ENCODE measurements around the gene ADAMTS6.
"Not testable (repeated sequence)": the region's sequence is repeated elsewhere in the genome, so short reads cannot be mapped to it uniquely, and the experiment has no call there.

The ADAMTS6 gene

DNA sequence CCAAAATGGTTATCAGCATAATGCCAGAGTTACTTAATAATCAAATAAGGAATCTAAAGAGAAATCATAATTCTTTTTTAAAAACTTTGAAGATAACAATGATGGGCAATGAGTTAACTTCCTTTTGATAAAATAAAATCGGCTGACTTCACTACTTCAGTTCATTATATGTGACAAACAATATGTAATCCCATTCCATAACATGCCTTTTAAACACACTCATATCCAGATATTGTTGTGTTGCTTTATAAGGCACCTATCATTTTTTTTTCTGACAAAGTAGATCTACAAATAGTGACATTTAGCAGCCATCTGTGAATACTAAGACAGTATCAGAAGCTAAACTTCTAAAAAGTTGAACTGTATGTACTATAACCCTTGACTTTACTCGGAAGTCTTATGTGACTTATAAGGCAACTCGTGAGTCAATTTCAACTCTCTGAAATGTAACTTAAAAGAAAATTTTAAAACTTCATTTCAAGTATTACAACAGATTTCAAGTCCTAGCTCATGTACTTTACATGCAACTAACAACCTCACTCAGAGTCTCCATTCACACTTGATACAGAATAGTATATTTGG, 7.5 kb downstream of the ADAMTS6 start:
- DNase-seq: no peak

DNA sequence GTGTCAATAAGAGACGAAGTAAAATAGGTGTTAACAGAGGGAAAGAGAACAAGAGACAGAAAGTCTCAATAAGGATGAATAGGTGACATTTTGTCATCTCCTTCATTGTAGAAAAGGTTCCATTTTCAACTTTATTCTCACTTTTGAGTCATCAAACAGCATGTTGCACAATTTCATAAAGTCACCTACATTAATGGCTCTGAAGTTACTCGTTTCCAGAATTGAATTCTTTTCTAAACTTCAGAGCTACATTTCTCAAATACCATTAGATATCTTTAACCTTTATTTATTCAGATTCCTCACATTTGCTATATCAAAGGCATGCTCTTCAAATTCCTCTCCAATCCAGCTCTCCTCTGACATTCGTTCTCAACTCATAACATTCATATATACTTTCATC, 13.1 kb downstream of the ADAMTS6 start:
- no peak for DNase-seq

DNA sequence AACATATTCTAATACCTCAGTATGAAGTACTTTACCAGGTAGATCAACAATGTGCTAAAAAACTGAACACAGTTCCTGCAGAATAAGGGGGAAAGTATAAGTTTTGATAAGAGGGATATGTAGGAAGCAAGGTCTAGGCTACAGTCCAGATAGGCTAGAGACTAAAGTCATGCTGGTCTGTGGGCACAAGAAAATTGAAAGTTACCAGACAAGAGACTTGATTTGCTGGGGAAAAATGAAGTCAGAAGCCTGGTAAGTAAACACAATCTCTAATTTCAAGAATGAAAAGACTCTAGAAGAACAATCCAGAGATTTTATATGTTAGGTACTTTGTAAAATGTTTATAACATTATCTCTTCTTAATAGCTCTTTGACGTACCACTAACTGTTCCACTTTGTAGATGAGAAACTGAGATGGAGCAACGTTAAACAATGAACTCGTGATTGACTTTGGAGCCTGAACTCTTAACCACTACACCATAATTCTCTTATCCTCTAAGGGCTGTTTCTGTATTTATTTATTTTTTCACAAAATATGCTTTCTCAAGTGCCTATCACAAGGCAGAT, 19.5 kb downstream of the ADAMTS6 start:
- no peak for DNase-seq

DNA sequence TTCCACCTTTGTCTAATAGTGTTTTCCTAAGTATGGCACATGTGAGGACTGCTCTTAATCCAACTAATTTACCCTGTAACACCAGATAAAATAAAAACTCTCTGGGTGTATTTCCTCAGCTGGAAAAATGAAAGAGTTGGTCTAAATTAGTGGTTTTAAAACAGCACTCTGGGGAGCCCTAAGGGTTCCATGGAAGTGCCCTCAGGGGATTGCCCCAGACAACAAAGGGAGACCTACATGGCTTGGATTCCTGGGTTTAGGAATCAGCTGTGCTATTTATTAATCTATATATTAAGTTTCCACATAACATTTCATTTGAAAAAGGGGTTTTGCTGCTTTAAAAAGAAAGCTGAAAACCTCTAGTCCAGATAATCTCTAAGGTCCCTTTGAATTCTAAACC, 20.2 kb downstream of the ADAMTS6 start:
- no peak for DNase-seq

DNA sequence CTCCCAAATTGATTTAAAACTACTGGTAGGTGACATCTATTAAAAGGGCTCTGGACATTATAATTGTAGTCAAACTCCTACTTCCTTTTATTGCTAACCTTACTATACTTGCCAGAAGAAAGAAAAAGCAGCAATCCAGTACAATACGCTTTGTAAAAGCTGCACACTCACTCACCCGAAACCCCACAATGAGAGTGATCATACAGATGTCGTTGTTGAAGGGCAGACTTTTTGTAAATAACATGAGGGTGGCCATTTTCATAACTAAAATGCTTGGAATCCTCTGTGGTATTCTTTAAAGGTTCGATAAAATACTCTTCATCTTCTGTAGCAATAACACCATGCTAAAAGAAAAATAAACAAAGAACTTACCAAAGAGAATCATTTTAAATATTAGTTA, 21.7 kb downstream of the ADAMTS6 start:
- DNase-seq: no peak

DNA sequence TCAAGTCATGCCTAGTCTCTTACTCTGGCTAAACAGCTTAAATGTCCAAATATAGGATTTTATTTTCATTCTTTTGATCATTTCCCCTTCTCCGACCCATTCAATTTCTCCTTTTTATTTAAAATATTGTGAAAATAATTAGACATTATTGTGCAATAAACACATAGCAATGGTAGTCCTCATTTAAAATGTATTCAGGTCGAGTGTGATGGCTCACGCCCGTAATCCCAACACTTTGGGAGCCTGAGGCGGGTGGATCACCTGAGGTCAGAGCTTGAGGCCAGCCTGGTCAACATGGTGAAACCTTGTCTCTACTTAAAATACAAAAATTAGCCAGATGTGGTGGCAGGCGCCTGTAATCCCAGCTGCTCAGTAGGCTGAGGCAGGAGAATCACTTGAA, 26.7 kb downstream of the ADAMTS6 start:
- DNase-seq: no peak

DNA sequence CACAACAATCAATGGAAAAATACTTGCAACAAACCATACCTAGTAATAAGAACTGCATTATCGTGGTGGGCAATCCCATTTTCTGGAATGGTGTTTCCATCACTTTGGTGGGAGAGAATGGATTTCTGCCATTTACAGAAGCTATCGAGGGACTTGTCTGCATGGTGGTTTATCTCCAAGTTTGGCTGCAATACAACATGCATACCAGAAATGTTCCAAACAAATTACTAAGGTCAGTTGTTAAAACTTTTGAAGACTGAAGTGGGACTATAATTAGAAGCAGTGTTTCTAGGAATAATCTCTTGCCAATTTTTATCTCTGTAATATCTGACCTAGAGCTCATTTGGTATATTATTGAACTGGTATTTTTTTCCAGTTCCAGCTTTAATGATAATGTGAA, 30.3 kb downstream of the ADAMTS6 start:
- no peak for DNase-seq

DNA sequence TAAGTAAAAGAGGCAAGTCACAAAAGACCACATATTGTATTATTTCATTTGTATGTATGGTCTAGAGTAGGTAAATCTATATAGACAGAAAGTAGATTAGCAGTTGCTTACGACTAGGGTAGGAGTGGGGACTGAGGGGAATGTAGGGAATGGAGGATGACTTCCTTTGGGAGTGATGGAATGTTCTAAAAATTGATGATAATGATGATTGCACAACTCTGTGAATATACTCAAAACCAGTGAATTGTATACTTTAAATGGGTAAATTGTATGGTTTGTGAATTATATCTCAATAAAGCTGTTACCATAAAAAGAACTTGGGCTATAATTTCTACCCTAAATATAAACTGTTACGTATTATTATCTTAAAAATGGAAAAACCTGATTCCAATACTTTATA, 35.0 kb downstream of the ADAMTS6 start:
- DNase-seq: no peak

DNA sequence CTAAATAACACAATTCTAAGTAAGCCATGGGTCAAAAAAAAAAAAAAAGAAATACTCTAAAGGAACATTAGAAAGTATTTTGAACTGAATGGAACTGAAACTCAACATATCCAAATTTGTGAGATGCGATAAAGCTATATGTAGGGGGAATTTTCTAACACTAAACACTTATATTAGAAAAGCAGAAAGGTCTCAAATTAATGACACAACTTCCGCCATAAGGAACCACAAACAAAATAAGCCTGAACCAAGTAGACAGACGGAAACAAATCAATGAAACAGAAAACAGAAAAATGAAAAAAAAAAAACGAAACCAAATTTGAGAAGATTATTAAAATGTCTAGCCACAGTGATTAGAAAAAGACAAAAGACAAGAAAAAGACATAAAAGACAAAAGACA, 39.9 kb downstream of the ADAMTS6 start:
- no peak for DNase-seq

DNA sequence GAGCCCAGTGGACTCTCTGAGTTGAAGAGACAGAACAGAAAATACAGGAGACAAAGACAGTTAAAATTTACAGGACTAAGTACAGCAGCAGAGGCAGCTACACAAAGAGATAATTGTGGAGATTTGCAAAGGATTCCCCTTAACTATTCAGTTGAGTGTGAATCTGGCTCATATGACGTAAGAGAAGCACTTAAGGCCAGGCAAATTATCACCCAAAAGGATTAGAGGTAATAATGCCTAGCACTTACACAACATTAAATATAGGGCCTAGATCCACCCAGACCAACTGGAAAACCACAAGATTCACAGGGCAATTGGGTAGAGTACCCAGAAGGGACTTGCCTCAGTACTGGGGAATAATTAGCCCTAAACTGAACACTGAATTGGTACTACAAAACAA, 41.3 kb downstream of the ADAMTS6 start:
- DNase-seq: no peak

DNA sequence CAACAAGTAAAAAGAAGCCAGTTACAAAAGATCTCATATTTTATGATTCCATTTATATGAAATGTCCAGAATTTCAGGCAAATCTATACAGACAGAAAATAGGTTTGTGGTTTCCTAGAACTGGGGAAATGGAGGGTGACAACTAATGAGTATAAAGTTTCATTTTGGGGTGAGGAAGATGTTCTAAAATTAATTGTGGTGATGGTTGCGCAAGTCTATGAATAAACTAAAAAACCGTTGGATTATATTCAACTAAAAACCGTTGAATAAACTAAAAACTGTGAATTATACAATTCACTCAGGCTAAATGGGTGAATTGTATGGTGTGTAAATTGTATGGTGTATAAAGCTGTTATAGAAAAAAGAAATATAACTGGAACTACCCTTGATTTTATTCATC, 47.6 kb downstream of the ADAMTS6 start:
- no peak for DNase-seq

DNA sequence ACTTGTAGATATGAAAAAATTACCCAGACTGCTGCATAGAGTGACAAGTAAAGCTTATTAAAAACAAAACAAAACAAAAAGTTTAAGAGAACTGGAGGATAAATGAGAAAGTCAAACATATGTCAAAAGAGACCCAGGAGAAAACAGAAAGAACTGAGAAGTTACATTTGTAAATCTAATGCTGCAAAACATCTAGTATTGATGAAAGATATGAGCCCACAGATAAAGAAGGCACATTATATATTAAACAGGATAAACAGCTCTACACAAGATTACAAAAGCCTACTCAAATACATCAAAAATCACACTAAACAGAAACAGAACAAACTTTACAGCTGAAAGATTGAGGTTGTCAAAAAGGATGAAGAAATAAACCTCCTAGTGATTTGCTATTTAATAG, 55.1 kb downstream of the ADAMTS6 start:
- DNase-seq: no peak

DNA sequence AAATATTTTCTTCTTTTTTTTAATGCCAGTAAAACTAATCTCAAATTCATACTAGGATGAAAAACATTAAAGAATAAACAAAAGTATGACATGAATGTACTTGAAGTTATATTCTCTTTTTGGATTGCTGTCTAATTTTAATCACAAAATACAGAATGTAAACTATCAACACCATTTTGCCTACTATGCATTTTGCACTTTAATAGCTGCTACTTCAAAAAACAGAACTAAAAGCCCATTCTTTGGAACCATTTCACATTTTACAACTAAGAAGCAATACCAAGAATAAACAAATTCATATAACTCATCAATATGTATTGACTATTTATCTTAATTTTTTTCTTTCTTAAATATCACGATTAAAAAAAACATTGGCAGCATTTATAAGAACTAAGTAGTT, 58.1 kb downstream of the ADAMTS6 start:
- DNase-seq: no peak

DNA sequence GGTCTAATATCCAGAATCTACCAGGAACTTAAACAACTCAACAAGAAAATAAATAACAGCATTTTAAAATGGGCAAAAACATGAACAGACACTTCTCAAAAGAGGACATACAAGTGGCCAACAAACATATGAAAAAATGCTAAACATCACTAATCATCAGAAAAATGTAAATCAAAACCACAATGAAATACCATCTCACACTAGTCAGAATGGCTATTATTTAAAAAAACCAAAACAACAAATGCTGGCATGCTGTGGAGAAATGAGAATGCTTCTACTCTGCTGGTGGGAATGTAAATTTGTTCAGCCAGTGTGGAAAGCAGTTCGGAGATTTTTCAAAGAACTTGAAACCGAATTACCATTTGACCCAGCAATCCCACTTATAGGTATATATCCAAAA, 63.1 kb downstream of the ADAMTS6 start:
- no peak for DNase-seq

DNA sequence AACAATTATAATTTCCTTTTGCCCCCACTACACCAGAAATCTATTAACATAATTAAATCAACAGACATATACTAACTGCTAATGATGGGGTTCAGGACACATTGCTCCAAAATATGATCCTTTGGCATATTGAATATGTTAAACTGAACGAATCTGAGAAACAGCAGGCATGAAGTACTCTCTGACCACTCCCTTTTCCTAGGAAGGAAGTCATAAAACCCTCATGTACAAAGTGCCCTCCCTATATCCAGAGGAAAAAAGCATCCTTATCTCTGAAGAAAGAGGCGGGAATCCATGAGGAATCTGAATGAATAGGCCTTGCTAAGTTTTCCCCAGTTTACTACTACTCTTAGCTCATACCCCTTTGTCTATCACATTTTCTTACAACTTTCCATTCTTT, 67.9 kb downstream of the ADAMTS6 start:
- no peak for DNase-seq

DNA sequence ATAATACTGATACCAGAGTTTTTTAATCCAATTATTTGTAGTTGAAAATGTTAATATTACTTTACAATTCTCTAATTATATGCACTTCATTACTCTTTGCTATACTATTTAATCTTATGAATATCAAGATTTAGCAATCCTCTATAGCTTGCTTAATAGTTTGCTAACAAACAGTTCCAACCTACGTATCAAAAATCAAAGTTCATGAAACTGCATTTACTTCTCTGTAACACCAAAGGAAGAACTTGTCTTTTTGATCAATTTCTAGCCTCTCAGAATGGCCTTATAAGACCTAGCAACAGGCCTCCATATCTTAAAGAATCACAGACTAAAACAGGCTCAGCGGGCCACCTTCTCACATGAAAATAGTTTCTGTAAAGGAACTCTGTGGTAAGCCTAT, 68.9 kb downstream of the ADAMTS6 start:
- DNase-seq: no peak

DNA sequence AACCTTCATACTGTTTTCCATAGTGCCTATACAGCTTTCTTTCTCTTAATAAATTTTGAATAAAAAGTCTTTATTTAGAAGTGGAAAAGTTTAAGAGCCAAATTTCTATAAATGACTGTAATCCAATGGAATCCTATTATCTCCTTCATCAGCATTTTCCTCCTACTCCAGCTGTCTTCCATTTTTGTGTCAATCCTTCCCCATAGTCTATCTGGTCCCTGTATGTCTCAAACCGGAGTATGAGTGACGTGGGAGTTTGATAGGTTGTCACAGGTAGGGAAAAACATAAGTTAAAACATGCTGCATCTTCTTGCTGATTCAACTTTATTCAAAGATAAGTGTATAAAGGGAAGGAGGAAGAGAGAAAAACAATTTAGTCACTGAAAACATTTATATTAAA, 70.4 kb downstream of the ADAMTS6 start:
- DNase-seq: no peak

DNA sequence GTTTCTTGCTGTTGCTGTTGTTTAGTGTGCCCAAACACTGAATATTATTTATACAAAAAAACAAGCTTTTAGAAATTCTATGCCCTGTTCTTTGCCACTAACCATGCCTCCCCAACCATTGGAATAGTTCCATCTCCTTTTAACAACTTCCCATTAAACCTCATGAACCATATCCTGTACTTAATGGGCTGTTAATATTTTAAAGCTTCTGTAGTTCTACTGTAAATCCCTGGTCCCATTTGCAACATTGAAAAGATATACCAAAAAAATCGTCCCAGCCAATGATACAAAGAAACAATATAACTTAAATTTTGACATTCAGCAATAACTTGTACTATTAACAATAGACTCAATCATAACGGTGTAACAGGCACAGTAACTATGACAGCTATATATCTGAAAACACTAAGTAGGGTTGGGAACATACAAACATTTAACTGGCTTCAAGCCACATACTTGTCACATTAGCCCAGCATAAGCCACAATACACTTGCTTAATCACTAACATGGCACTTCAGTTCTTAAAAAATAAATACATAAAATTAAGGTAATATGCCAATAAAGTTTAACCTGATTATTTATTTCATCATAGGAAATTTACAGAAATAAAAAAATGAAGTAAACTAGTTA, 86.1 kb downstream of the ADAMTS6 start:
- no peak for DNase-seq

DNA sequence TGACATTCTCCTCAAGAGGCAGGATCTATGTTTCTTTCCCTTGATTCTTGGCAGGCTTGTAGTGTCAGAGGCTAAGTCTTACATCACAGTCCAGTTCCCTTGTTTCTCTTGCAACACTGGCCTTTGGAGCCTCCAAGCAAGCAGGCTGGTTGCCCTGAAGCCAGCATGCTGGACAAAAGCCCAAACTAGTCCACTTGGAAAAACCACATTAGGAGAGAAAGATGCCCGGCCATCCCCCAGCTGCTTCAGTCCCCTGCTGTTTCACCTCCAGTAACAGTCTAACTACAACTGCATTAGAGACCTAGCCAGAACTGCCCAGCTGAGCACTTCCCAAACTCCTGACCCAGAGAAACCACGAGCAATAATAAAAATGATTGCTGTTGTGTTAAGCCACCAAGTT, 87.6 kb downstream of the ADAMTS6 start:
- no peak for DNase-seq

DNA sequence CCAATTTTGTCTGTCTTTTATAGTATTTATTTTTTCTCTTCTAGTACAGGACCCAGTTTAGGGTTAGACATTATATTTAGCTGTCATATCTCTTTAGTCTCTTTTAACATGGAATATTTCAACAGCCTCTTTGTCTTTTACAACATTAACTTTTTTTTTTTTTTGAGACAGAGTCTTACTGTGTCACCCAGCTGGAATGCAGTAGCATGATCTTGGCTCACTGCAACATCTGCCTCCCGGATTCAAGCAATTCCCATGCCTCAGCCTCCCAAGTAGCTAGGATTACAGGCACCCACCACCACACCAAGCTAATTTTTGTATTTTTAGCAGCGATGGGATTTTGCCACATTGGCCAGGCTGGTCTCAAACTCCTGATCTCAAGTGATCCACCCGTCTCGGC, 90.1 kb downstream of the ADAMTS6 start:
- no peak for DNase-seq

DNA sequence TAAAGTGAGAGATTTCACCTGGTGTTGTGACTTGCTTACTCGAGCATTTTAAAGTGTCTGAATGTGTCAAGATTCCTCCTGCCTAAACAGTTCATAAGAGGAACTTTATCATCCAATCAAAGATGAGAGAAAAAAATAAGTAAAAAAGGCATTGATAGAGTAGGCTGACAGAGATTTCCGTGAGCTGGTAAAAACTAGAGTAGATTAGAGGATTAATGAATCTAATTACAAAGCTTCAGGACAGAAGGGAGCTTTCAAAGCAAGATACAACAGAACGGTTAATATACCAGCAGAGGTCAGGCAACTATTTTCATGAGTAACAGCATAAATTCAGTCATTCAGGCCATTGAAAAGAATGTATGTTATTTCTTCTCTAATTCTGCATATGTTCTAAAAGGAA, 91.5 kb downstream of the ADAMTS6 start:
- no peak for DNase-seq

DNA sequence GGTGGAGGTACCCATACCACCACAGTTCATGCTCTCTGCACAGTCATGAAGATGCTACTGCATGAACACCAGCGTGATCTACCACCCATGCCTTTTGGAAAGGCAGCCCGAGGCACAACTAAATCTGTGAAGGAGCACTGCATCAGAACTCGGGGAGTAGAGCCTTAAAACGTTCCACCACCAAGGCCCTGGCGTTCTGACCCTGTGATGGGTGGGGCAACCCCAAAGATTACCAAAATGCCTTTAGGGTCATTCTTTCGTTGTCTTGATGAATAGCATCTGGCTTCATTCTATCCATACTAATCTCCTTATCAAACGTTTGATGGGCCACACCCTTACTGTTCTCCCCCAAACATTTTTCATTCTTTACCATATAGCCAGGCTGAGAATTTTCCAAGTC, 97.9 kb downstream of the ADAMTS6 start:
- DNase-seq: no peak

DNA sequence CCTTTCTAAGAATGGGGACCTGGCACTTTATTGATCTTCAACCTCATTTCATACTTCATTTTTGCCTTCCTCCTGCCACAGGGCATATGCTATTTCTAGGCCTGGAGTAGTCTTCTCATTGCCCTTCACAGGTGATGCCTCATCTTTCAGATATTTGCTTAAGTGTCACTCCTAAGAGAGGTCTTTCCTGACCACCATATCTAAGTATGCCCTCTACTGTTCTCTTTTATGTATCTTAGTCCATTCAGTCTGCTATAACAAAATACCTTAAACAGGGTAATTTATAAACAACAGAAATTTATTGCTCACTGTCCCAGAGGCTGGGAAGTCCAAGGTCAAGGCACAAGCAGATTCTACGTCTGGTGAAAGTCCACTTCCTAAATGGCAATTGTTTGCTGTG, 99.1 kb downstream of the ADAMTS6 start:
- no peak for DNase-seq

DNA sequence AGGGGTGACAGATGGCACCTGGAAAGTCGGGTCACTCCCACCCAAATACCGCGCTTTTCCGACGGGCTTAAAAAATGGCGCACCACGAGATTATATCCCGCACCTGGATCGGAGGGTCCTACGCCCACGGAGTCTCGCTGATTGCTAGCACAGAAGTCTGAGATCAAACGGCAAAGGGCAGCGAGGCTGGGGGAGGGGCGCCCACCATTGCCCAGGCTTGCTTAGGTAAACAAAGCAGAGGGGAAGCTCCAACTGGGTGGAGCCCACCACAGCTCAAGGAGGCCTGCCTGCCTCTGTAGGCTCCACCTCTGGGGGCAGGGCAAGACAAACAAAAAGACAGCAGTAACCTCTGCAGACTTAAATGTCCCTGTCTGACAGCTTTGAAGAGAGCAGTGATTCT, 111.2 kb downstream of the ADAMTS6 start:
- not testable (repeated sequence) for DNase-seq

DNA sequence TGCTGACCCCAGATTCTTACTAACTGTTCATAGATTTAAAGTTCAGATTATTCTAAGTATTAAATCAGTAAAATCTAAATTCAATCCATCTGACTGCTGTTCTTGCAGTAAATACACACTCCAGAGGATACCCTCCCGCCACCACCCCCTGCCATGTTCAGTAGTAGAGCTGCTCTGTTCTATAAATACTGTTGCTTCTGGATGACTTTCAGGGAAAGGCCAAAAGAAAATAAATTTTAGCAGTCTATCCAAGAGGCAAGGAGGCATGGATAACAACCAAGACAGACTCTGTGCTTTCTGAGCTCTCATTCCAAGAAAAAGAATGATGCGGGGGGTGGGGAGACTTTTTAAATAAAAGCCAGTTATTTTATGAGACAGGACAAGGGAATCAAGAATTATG, 115.1 kb downstream of the ADAMTS6 start:
- no peak for DNase-seq

Measured in hematopoietic multipotent progenitor cell treated with erythropoietin and hydrocortisone succinate and interleukin-3 and kit ligand, for 4 days (in vitro differentiated cells).